ENCODE measurements around the gene EDC4. TPM values are rescaled to one million over a fixed set of nuclear protein-coding genes. Genes with fewer than 3 reads are reported as not detected.
"Not testable (repeated sequence)": the region's sequence is repeated elsewhere in the genome, so short reads cannot be mapped to it uniquely, and the experiment has no call there.

Gene EDC4
- total RNA-seq, 1 donor from 2014 or later: 79.0 TPM

DNA sequence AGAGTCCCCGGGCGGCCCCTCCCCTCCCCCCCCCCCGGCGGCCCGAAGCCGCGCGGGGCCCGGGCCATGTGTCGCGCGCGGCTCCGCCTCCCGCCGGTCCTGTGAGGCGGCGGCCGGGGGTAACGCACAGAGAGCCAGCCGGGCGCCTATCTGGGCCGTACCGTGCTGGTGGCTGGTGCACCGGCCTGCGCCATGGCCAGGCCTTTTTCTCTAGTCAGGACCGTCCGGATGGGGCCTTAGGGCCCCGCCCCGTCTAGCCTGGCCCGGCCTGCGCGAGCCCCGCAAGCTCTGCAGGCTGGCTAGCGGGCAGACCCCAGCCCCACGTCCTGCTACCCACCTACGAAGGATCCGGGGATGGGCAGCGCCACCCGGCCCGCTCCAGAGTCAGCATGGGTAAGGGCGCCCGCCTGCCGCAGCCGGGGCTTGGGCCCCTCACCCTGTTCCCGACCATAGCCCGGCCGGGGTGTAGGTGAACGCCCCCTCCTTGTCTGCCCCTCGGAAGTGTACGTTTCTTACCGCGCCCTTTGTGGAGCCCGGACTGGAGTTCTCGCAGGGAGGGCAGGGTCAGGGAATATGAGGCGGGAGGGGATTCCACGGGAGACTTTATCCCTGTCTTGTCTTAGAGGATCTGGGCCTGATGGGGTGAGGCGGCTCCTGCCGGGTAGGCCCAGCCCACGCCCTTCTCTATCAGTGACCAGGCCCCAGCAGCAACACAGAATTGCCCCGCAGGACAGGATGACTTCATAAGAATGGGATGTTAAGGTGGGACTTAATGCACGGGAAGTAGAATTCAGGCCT, 25.6 kb upstream of the EDC4 start, which contains the start of gene CENPT:
Gene CENPT (minus strand): TSS at position 630 of the 798 bp plus-strand sequence. CDS start 13,834 bp downstream, outside the sequence.
- DNase-seq (ENCODE audit: low spot score): peak; percentile 77

DNA sequence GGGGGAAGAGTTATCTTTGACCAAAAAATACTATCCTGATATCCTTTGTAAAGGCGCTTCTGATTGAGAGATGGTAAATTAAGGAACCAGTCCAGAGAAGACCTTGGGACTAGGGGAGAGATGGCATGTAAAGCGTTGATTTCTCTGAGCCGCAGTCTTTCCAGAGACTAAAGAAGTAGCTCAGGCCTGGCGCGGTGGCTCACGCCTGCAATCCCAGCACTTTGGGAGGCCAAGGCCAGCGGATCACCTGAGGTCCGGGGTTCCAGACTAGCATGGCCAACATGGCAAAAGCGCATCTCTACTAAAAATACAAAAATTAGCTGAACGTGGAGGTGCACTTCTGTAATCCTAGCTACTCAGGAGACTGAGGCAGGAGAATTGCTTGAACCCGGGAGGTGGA, 24.7 kb upstream of the EDC4 start:
- no peak for DNase-seq (ENCODE audit: low spot score)

DNA sequence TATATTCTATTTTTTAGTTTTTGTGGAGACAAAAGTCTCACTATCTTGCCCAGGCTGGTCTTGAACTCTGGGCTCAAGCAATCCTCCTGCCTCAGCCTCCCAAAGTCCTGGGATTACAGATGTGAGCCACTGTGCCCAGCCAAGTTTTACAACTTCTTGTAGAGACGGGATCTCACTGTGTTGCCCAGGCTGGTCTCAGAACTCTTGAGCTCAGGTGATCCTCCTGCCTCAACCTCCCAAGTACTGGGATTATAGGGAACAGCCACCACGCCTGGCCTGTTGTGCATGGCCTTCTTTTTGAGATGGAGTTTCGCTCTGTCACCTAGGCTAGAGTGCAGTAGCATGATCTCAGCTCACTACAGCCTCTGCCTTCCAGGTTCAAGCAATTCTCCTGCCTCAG, 19.2 kb upstream of the EDC4 start:
- DNase-seq (ENCODE audit: low spot score): no peak

DNA sequence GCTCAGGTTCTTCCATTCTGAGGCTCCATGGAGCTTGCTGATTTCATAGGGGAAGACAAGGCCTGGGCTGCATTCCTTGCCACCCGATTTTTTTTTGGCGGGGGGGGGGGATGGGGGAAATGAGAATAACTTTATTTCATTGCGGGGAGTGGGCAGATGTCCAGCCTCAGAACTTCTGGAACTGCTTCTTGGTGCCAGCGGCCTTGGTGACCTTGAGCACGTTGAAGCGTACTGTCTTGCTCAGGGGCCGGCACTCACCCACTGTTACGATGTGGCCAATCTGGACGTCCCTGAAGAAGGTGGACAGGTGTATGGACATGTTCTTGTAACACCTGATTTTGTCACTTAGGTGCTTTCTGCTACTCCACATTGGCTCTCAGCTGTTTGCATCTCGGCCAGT, 17.1 kb upstream of the EDC4 start:
- DNase-seq (ENCODE audit: low spot score): no peak

DNA sequence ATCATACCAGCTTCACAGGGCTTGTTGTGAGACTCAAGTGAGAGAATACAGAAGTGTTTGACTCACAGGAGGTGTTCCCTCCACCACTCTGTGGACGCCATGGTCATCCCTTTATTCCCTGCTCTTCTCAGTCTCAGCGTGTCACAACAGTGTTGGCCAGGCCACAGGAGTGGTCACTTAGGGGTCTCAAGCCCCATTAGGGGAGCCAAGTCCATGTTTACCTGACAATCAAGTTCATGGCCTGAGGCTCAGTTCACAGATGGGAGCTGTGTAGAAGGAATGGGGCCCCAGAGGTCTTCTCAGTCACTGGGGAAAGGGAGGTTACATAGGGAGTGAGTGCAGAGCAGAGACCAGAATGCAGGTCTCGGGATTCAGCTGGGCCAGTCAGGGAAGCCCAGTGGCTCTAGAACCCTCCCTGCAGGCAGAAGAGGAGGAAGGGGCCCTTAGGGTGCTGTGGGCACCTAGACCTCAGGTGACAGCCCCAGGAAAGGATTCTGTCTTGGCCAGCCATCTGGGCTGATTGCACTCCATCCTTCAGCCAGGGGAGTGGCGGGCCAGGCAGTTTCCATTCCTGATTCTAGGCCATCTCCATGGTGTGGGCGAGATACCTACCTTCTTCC, 15.8 kb upstream of the EDC4 start:
- DNase-seq (ENCODE audit: low spot score): no peak

DNA sequence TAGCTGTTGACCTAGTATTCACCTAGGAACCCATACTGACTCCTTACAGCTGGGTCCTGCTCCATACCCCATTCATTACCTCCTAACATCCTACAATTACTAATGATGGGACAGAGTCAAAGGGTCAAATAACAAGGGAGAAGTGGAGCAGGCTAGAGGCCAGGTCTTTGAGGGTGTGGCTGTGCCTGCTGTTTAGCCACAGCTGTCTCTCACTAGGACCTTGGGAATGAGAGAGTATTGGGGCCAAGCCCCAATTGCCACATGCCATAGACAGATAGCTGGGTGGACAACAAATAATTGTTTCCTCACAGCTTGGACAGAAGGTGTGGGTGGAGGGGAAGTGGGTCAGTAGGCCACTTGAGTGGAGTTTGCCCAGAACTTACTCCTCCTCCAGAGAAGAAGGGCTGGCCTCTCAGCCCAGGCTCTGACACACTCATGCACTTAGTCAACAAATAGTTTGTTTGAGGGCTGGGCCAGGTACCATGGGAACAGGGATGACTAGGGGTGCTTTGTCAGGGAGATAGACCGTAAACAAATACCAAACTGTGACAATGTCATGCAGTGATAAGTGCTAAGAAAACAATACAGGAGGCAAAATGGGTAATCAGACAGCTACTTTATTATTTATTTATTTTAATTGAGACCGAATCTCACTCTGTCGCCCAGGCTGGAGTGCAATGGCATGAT, 15.2 kb upstream of the EDC4 start:
- peak; percentile 80 for DNase-seq (ENCODE audit: low spot score)

DNA sequence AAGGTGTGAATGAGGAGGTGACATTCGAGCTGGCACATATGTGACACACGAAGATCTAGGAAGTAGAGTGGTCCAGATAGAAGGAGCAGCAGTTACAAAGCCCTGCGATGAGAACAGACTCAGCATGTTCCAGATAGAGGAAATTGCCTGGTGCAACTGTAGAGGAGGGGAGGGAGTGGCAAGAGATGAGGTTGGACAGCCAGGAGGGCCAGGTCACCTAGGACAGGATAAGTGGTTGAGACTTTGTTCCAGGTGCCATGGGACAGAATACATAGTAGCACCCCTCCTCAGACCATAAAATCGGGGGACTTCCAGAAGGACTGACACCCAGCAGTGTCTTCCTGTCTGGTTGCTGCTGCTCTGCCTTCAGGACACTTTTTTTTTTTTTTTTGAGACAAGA, 14.4 kb upstream of the EDC4 start:
- no peak for DNase-seq (ENCODE audit: low spot score)

DNA sequence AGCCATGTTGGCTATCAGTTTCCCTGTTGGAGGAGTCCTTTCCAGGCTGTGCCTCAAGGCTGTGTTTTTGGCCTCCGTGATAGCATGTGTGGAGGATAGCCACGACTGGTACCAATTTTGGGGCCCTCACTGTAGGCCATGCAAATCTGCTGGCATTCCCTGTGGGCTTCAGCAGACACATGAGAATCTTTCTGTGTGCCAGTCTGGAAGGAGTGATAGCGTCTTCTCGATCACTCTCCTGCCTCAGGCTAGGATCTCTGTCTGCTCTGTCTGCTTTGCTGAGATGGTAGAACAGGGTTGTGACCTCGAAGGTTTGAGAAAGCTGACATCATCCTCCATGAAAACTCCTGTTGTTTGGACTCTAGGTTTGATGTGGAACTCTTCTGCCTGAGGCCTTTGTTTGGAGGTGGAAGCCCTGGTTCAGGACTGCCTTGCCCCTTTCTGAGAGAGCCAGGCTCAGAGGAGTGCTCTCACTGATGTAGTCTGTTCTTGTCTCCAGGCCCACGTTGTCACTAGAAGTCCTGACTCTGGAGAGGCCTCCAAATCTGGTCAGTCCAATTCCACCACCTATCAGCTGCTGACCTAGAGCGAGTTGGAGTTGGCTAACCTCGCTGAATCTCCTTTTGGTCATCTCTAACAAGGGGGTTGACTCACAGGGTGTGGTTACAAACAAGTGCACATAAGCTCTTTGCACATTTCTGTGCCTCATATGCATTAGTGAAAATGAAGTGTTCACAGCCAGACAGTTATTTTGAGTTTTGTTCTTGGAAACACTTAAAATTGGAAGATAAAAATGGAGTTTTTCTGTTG, 12.1 kb upstream of the EDC4 start:
- no peak for DNase-seq (ENCODE audit: low spot score)

DNA sequence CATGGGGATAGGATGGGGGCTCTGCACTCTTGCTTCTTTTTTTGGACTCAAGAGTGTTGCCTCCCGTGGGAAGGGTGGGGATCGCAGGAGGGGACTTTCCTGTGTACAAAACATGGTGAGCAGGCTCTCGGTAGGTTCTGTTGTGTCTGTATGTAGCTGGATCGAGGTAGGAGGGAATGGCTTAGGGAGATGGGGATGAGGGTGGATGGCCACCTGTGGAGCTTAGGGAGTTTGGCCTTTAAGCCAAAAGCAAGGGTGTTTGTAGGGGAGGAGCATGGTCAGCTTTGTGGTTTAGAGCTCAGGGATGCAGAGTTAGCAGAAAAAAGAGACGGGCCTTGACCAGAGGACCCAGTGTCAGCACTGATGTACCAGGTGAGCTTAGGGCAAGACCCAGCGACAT, 11.0 kb upstream of the EDC4 start:
- DNase-seq (ENCODE audit: low spot score): no peak

DNA sequence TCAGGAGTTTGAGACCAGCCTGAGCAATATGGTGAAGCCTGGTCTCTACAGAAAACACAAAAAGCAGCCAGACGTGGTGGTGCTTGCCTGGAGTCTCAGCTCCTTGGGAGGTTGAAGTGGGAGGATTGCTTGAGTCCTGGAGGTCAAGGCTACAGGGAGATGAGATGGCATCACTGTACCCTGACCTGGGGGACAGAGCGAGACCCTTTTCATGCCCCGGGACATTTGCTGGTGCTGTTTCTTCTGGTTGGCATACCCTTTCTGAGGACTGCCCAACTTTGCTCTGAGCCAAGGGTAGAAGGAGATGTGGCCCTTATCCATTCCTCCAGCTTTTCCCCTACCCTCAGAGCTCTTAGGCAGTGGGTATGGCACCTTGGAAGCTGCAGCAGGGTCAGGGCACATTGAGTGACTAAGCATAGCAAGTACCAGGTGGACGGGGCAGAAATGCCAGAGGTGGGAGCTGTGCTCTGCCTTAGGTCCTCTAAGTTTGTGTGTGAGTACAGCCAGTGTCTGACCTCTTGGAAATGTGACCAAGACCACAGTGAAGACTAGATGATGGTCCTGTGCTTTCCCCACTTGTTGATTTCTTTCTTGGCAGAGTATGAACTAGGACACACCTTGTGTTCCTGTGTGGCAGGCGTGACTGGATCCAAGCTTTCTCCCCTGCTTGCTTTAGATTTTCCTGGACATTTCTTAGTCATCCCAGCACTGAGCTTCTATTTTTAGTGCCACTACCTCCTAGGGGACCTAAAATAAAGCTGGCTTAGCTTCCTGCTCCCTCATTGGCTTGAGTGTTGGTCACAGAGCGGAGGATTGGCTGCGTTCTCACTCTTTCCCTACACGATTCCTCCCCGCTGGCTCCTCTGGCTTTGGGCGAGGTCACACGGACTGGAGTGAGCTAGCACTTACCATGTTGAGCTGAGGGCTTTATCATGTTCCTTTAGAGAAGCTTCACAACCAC, 9.9 kb upstream of the EDC4 start:
- peak; percentile 57 for DNase-seq (ENCODE audit: low spot score)

DNA sequence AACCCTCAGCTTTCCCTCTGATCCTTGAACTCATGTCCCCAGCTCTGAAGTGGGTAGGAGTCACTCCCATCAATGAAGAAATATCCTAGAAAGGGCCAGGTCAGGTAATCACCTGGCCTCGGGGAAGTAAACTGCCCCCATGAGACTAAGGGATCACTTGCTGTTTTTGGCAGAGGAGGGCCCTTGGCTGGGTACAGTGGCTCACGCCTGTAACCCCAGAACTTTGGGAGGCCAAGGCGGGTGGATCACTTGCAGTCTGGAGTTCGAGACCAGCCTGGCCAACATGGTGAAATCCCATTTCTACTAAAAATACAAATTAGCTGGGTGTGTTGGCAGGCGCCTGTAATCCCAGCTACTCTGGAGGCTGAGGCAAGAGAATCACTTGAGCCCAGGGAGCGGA, 8.8 kb upstream of the EDC4 start:
- not testable (repeated sequence) for DNase-seq (ENCODE audit: low spot score)

DNA sequence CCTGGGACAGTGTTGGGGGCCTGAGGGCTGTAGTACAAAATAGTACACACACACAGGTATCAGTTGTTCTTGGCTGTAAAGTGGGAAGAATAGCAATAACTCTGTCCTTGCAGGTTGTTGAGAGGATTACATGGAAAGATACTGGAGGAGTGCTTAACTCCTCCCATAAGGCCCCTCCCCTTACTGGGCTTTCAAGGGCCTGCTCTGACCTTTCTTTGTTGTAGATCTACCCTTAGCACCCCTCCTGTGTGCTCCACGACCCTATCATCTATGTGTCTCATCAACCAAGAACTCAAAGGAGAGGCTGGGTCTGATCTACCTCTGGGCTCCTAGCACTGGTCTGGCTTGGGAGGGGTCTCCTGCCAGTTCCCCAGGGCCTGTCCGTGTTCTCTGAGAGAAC, 8.3 kb upstream of the EDC4 start:
- no peak for DNase-seq (ENCODE audit: low spot score)

DNA sequence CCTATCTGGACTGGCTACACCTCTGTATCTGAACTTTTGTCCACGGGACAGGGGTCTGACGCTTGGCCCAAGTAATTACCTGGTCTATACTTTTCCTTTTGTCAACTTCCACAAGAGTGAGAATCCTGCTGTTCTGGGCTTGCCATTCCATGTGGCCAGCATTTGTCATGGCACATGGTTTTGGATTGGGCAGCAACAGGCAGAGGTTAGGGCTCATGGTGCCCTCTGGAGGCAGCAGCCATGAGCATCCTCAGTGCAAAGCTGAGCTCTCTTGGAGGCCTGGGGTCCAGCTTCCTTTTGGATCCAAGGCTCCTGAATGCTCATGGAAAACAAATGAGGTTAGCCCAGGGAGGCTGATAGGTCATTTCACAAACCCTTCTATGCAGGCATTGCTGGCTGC, 7.5 kb upstream of the EDC4 start:
- no peak for DNase-seq (ENCODE audit: low spot score)

DNA sequence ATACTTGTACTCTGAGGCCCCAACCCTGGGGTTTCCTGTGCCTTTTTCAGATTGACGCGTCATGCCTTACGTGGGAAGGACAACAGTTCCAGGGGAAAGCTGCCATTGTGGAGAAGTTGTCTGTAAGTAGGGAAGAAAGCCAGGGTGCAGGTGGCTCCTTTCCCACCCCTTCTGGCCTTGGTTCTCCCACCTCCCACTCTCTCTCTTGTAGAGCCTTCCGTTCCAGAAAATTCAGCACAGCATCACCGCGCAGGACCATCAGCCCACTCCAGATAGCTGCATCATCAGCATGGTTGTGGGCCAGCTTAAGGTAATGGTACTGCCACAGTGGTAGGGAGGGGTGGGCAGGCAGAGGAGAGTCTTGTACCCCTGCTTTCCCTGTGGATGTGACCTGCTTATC, 4.6 kb upstream of the EDC4 start:
- no peak for DNase-seq (ENCODE audit: low spot score)

DNA sequence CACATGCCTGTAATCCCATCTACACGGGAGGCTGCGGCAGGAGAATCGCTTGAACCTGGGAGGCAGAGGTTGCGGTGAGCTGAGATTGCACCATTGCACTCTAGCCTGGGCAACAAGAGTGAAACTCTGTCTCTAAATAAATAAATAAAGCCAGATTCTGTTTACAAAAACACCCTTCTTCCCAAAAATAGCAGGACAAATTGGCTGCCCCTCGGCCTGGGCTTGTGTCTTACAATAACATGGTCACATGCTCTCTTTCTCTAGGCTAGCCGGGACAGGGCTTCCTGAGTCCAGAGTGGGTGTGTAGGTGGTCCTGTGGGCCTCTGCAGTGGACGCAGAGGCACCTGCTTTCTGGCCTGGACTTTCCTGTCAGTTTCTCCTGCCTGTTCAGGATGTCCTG, 3.2 kb upstream of the EDC4 start:
- no peak for DNase-seq (ENCODE audit: low spot score)

DNA sequence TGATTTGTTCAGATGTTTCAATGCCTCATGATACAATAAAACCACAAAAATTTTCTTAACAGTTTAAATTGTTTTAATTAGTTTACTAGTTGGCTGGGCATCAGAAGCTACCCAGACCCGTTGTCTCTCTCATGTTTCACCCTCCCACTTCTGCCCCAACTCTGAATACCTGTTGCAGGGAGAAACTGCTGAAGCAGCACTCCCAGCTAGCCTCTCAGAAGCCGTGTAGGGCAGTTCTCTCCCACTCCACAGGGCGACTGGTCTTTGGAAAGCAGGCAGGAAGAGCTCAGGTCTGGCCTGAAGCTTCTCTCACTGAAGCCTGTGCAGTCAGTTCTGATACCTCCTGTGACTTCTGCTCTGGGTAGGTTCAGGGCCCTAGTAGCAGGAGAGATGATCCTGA, 1.6 kb upstream of the EDC4 start:
- DNase-seq (ENCODE audit: low spot score): no peak

DNA sequence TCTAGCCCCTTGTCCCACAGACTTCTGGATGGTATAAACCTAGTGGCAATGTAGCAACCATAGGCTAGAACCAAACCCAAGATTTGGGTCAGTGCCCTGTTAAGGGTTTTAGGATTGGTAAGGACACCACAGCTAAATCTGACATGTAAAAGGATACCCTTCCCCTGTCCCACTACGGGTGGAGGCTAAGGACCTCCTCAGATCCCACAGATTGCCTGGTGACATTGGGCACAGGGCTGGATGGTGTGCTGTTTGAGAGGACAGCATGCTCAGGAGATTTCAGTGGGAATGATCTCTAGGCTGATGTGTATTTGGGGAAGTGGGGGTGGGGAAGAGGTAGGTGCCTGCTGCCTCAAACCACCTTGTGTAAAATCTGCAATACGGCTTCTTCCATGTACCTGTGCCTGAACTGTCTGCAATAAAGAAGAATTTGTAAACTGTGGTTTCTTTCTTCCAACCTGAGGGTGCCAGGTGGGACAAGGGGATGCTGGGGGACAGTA, 671 bp upstream of the EDC4 start:
- DNase-seq (ENCODE audit: low spot score): no peak

DNA sequence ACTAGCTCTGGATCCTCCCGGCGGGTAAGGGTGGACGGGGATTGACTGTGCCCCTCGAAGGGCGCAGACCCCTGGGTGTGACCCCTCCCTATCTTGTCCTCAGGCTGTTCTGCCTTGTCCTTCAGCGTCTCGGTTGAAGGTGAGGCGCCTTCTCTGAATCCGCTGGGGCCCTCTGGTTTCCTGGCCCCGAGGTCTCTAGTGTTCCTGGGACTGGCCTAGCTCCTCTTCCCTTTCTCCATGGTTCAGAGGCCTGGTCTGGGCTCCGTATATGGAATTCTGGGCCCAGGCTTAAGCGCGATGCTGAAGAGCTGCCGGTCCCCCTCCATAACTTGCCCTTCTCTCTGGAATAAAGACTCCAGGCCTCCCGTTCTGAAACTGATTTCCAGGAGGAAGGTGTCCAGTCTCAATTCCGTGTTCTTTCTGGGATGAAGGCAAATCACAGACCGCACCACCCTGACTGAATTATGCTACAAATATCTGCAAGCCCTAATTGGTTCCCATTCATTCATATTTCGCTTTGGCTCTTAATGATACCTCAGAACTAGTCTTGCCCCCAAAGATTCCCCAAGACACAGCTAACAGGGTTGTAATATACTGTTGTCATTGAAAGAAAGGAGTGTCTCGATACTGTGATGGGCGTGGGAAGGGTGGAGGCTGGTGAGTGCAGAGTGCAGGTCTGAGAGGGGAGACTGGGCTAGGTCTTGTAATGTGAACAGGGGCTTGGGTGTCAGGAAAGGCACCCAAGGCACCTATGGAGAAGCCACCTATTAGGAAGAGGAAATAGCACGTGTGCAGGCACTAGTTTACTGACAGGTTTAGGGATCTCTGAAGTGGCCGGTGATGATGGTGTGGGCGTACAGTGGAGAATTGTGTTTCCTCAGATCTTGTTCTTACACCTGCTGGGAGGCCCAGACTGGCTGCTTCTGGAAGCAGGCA, 851 bp downstream of the EDC4 start:
- no peak for DNase-seq (ENCODE audit: low spot score)

DNA sequence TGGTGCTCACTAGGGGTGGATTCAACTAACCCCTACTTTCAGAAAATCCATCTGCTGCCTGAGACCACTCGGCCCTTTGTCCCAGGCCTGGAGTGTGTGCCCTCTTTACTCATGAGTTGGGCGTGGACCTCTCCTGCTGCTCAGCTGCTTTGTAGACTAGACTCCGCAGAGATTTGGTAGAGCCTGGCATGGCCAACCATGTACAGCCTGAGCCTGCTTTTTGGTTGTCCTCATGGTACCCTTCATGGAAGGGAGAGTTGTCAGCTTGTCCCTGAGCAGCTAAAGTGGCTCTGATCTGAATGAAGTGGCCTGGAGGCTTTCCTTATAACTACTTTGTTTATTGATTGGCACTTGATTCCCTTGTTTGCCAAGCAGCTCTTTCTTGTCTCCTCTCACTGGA, 1.5 kb downstream of the EDC4 start:
- DNase-seq (ENCODE audit: low spot score): no peak

Measured in umbilical cord (tissue), 2 donors.